Measurements from ENCODE around the gene SCGB1D2.
A peak's percentile ranks its signal among the peaks of the same experiment; 100 is the strongest.

The SCGB1D2 gene

GRCh38 chr11:62264004-62264403 lies 22.0 kb downstream of the SCGB1D2 start:
- Histone ChIP-seq H2AK5ac (ENCODE audit: low read depth, low read length) (no peak overlapping the region), H3K4me2 (ENCODE audit: insufficient read depth, low read length, poor library complexity, severe bottlenecking) (no peak overlapping the region), H3K36me3 (replicated peaks in 1 of 2; ENCODE audit: control insufficient read depth in 2 of 2, insufficient read depth in 2 of 2, low read length in 2 of 2) (no peaks in the 10 kb centered on the region), H2BK12ac (ENCODE audit: low read length) (no peak overlapping the region), H3K27ac (replicated peaks; ENCODE audit: low read length) (no peak overlapping the region), H2BK120ac (ENCODE audit: low read depth, low read length) (no peak overlapping the region), H3K79me1 (ENCODE audit: low read depth, low read length) (no peaks in the 10 kb centered on the region), H4K8ac (ENCODE audit: low read depth, low read length) (no peak overlapping the region), H3K4ac (ENCODE audit: low read length) (no peak overlapping the region), H2AFZ (ENCODE audit: low read length) (no peak overlapping the region), H3K14ac (ENCODE audit: low read length) (no peak overlapping the region), H2BK5ac (ENCODE audit: low read length) (no peak overlapping the region), H3K4me3 (ENCODE audit: low read length in 2 of 2) (no peak overlapping the region), H3K18ac (ENCODE audit: low read length) (no peak overlapping the region), H4K91ac (ENCODE audit: low read depth, low read length, poor library complexity) (no peak overlapping the region), H3K9me3 (replicated peaks in 1 of 2; ENCODE audit: control insufficient read depth in 2 of 2, insufficient read depth in 1 of 2, low read depth in 1 of 2, low read length in 2 of 2) (no peaks in the 10 kb centered on the region), H3K27me3 (ENCODE audit: control insufficient read depth in 3 of 3, insufficient read depth in 3 of 3, low read depth in 1 of 3, low read length in 3 of 3) (peaks cover 0 to 2% (median 0%) of the 10 kb centered on the region in 3 experiments), H2BK15ac (ENCODE audit: low read length) (no peak overlapping the region), H3K23ac (ENCODE audit: low read depth, low read length, poor library complexity) (no peak overlapping the region), H3K9ac (ENCODE audit: low read depth, low read length, poor library complexity) (peak overlapping the region; percentile 13), H3K4me1 (ENCODE audit: control insufficient read depth in 2 of 2, insufficient read depth in 1 of 2, low read depth in 1 of 2, low read length in 2 of 2) (no peaks in the 10 kb centered on the region)
- DNase-seq (ENCODE audit: low spot score): no peak
- WGBS, 2 donors (ENCODE audit: extremely low coverage in 2 of 2, insufficient read length in 2 of 2, insufficient replicate concordance in 1 of 2): no CpG with 5 or more reads among the region's 1 CpG

GRCh38 chr11:62266558-62266957 lies 24.5 kb downstream of the SCGB1D2 start:
- no peaks in the 10 kb centered on the region for H3K4me1 ChIP-seq (ENCODE audit: control insufficient read depth in 2 of 2, insufficient read depth in 1 of 2, low read depth in 1 of 2, low read length in 2 of 2)
- no peaks in the 10 kb centered on the region for H3K79me1 ChIP-seq (ENCODE audit: low read depth, low read length)
- no peak for DNase-seq (ENCODE audit: low spot score)
- H3K14ac ChIP-seq (ENCODE audit: low read length): no peak overlapping the region
- H3K36me3 ChIP-seq (replicated peaks in 1 of 2; ENCODE audit: control insufficient read depth in 2 of 2, insufficient read depth in 2 of 2, low read length in 2 of 2): no peaks in the 10 kb centered on the region
- WGBS, 2 donors (ENCODE audit: extremely low coverage in 2 of 2, insufficient read length in 2 of 2, insufficient replicate concordance in 1 of 2): no CpG with 5 or more reads among the region's 4 CpGs
- H2BK120ac ChIP-seq (ENCODE audit: low read depth, low read length): no peak overlapping the region
- H3K9me3 ChIP-seq (replicated peaks in 1 of 2; ENCODE audit: control insufficient read depth in 2 of 2, insufficient read depth in 1 of 2, low read depth in 1 of 2, low read length in 2 of 2): no peaks in the 10 kb centered on the region
- H3K27me3 ChIP-seq (ENCODE audit: control insufficient read depth in 3 of 3, insufficient read depth in 3 of 3, low read depth in 1 of 3, low read length in 3 of 3): peaks cover 0 to 2% (median 0%) of the 10 kb centered on the region in 3 experiments
- H3K4me3 ChIP-seq (ENCODE audit: low read length in 2 of 2): no peak overlapping the region
- H2BK5ac ChIP-seq (ENCODE audit: low read length): no peak overlapping the region
- no peak overlapping the region for H2AK5ac ChIP-seq (ENCODE audit: low read depth, low read length)
- no peak overlapping the region for H3K23ac ChIP-seq (ENCODE audit: low read depth, low read length, poor library complexity)
- no peak overlapping the region for H2BK12ac ChIP-seq (ENCODE audit: low read length)
- H4K8ac ChIP-seq (ENCODE audit: low read depth, low read length): no peak overlapping the region
- H3K4me2 ChIP-seq (ENCODE audit: insufficient read depth, low read length, poor library complexity, severe bottlenecking): no peak overlapping the region
- H2AFZ ChIP-seq (ENCODE audit: low read length): no peak overlapping the region
- H3K9ac ChIP-seq (ENCODE audit: low read depth, low read length, poor library complexity): no peak overlapping the region
- H3K27ac ChIP-seq (replicated peaks; ENCODE audit: low read length): no peak overlapping the region
- H2BK15ac ChIP-seq (ENCODE audit: low read length): no peak overlapping the region
- no peak overlapping the region for H3K4ac ChIP-seq (ENCODE audit: low read length)
- H3K18ac ChIP-seq (ENCODE audit: low read length): no peak overlapping the region
- H4K91ac ChIP-seq (ENCODE audit: low read depth, low read length, poor library complexity): no peak overlapping the region

- Histone ChIP-seq H3K9me3 (replicated peaks in 1 of 2; ENCODE audit: control insufficient read depth in 2 of 2, insufficient read depth in 1 of 2, low read depth in 1 of 2, low read length in 2 of 2) (no peaks in the 10 kb centered on the region), H2BK12ac (ENCODE audit: low read length) (no peak overlapping the region), H3K4me1 (ENCODE audit: control insufficient read depth in 2 of 2, insufficient read depth in 1 of 2, low read depth in 1 of 2, low read length in 2 of 2) (no peaks in the 10 kb centered on the region), H3K36me3 (replicated peaks in 1 of 2; ENCODE audit: control insufficient read depth in 2 of 2, insufficient read depth in 2 of 2, low read length in 2 of 2) (no peaks in the 10 kb centered on the region), H2AFZ (ENCODE audit: low read length) (no peak overlapping the region), H3K4ac (ENCODE audit: low read length) (no peak overlapping the region), H3K27ac (replicated peaks; ENCODE audit: low read length) (no peak overlapping the region), H2BK5ac (ENCODE audit: low read length) (no peak overlapping the region), H3K9ac (ENCODE audit: low read depth, low read length, poor library complexity) (no peak overlapping the region), H3K4me3 (ENCODE audit: low read length in 2 of 2) (no peak overlapping the region), H4K91ac (ENCODE audit: low read depth, low read length, poor library complexity) (no peak overlapping the region), H2BK15ac (ENCODE audit: low read length) (no peak overlapping the region), H3K79me1 (ENCODE audit: low read depth, low read length) (no peaks in the 10 kb centered on the region), H2BK120ac (ENCODE audit: low read depth, low read length) (no peak overlapping the region), H3K4me2 (ENCODE audit: insufficient read depth, low read length, poor library complexity, severe bottlenecking) (no peak overlapping the region), H3K18ac (ENCODE audit: low read length) (no peak overlapping the region), H3K27me3 (ENCODE audit: control insufficient read depth in 3 of 3, insufficient read depth in 3 of 3, low read depth in 1 of 3, low read length in 3 of 3) (peaks cover 0 to 2% (median 0%) of the 10 kb centered on the region in 3 experiments), H2AK5ac (ENCODE audit: low read depth, low read length) (no peak overlapping the region), H3K23ac (ENCODE audit: low read depth, low read length, poor library complexity) (no peak overlapping the region), H3K14ac (ENCODE audit: low read length) (no peak overlapping the region), H4K8ac (ENCODE audit: low read depth, low read length) (no peak overlapping the region)
- DNase-seq (ENCODE audit: low spot score): no peak
- no CpG with 5 or more reads among the region's 1 CpG for WGBS, 2 donors (ENCODE audit: extremely low coverage in 2 of 2, insufficient read length in 2 of 2, insufficient replicate concordance in 1 of 2)
Measured at GRCh38 chr11:62267050-62267449, 25.0 kb downstream of the SCGB1D2 start.

- H3K14ac ChIP-seq (ENCODE audit: low read length): no peak overlapping the region
- no peak overlapping the region for H4K8ac ChIP-seq (ENCODE audit: low read depth, low read length)
- H3K4me1 ChIP-seq (ENCODE audit: control insufficient read depth in 2 of 2, insufficient read depth in 1 of 2, low read depth in 1 of 2, low read length in 2 of 2): no peaks in the 10 kb centered on the region
- no peaks in the 10 kb centered on the region for H3K9me3 ChIP-seq (replicated peaks in 1 of 2; ENCODE audit: control insufficient read depth in 2 of 2, insufficient read depth in 1 of 2, low read depth in 1 of 2, low read length in 2 of 2)
- no CpG with 5 or more reads among the region's 3 CpGs for WGBS, 2 donors (ENCODE audit: extremely low coverage in 2 of 2, insufficient read length in 2 of 2, insufficient replicate concordance in 1 of 2)
- no peak overlapping the region for H3K4me2 ChIP-seq (ENCODE audit: insufficient read depth, low read length, poor library complexity, severe bottlenecking)
- DNase-seq (ENCODE audit: low spot score): no peak
- H2AFZ ChIP-seq (ENCODE audit: low read length): no peak overlapping the region
- peaks cover 0 to 2% (median 0%) of the 10 kb centered on the region in 3 experiments for H3K27me3 ChIP-seq (ENCODE audit: control insufficient read depth in 3 of 3, insufficient read depth in 3 of 3, low read depth in 1 of 3, low read length in 3 of 3)
- H3K18ac ChIP-seq (ENCODE audit: low read length): no peak overlapping the region
- H3K9ac ChIP-seq (ENCODE audit: low read depth, low read length, poor library complexity): no peak overlapping the region
- H3K23ac ChIP-seq (ENCODE audit: low read depth, low read length, poor library complexity): no peak overlapping the region
- H2AK5ac ChIP-seq (ENCODE audit: low read depth, low read length): no peak overlapping the region
- no peak overlapping the region for H3K4ac ChIP-seq (ENCODE audit: low read length)
- H2BK120ac ChIP-seq (ENCODE audit: low read depth, low read length): no peak overlapping the region
- no peak overlapping the region for H2BK12ac ChIP-seq (ENCODE audit: low read length)
- no peak overlapping the region for H2BK5ac ChIP-seq (ENCODE audit: low read length)
- no peaks in the 10 kb centered on the region for H3K79me1 ChIP-seq (ENCODE audit: low read depth, low read length)
- H2BK15ac ChIP-seq (ENCODE audit: low read length): no peak overlapping the region
- no peak overlapping the region for H4K91ac ChIP-seq (ENCODE audit: low read depth, low read length, poor library complexity)
- H3K4me3 ChIP-seq (ENCODE audit: low read length in 2 of 2): no peak overlapping the region
- H3K27ac ChIP-seq (replicated peaks; ENCODE audit: low read length): no peak overlapping the region
- no peaks in the 10 kb centered on the region for H3K36me3 ChIP-seq (replicated peaks in 1 of 2; ENCODE audit: control insufficient read depth in 2 of 2, insufficient read depth in 2 of 2, low read length in 2 of 2)
Measured at GRCh38 chr11:62267576-62267975, 25.5 kb downstream of the SCGB1D2 start.
